NCI-H2107 treated with DMSO at 0.1 percent for 48 hours (cell line): ENCODE data around the gene NMU.
"Not testable (repeated sequence)": the region's sequence is repeated elsewhere in the genome, so short reads cannot be mapped to it uniquely, and the experiment has no call there.

ENCODE experiments used
- DNase-seq: peaks from one replicate; lab custom pipeline; 2025; ENCODE audit not compliant: unreplicated experiment; lab: John Stamatoyannopoulos, UW

NMU gene

GRCh38 chr4:55625835-55626234, 10.3 kb downstream of the NMU start:
- DNase-seq, result no peak

- DNase-seq, result not testable (repeated sequence)
Measured at GRCh38 chr4:55624063-55624462, 12.0 kb downstream of the NMU start.

- DNase-seq, result no peak
Measured at GRCh38 chr4:55618546-55619143, 17.5 kb downstream of the NMU start.

GRCh38 chr4:55617587-55618197, 18.4 kb downstream of the NMU start:
- DNase-seq, result no peak

- DNase-seq, result no peak
Measured at GRCh38 chr4:55615008-55615407, 21.1 kb downstream of the NMU start.

- no peak for DNase-seq
Measured at GRCh38 chr4:55613621-55614020, 22.5 kb downstream of the NMU start.

- DNase-seq, result no peak
Measured at GRCh38 chr4:55612341-55612740, 23.8 kb downstream of the NMU start.

GRCh38 chr4:55611358-55612059, 24.6 kb downstream of the NMU start:
- no peak for DNase-seq

- DNase-seq, result peak; percentile 1
Measured at GRCh38 chr4:55610381-55610780, 25.7 kb downstream of the NMU start.

GRCh38 chr4:55609393-55609866, 26.7 kb downstream of the NMU start:
- DNase-seq, result peak; percentile 37

GRCh38 chr4:55608591-55608990, 27.5 kb downstream of the NMU start:
- DNase-seq, result no peak

- DNase-seq, result no peak
Measured at GRCh38 chr4:55604996-55605395, 31.1 kb downstream of the NMU start.

- DNase-seq, result no peak
Measured at GRCh38 chr4:55600640-55601039, 35.5 kb downstream of the NMU start.

- no peak for DNase-seq
Measured at GRCh38 chr4:55598641-55599040, 37.5 kb downstream of the NMU start.

GRCh38 chr4:55592014-55592413, 44.1 kb downstream of the NMU start, which contains the start of gene PDCL2:
Gene PDCL2 (minus strand): TSS chr4:55592245. CDS start chr4:55592109, 136 bp downstream.
- no peak for DNase-seq

- no peak for DNase-seq
Measured at GRCh38 chr4:55588160-55588559, 47.9 kb downstream of the NMU start.

GRCh38 chr4:55582773-55583172, 53.3 kb downstream of the NMU start:
- DNase-seq, result not testable (repeated sequence)

- no peak for DNase-seq
Measured at GRCh38 chr4:55578341-55579010, 57.6 kb downstream of the NMU start.

- DNase-seq, result no peak
Measured at GRCh38 chr4:55575513-55575912, 60.6 kb downstream of the NMU start.

GRCh38 chr4:55574252-55574651, 61.8 kb downstream of the NMU start:
- DNase-seq, result no peak

- DNase-seq, result no peak
Measured at GRCh38 chr4:55571806-55572205, 64.3 kb downstream of the NMU start.
